Measurements from ENCODE around the gene SFSWAP.

DNA sequence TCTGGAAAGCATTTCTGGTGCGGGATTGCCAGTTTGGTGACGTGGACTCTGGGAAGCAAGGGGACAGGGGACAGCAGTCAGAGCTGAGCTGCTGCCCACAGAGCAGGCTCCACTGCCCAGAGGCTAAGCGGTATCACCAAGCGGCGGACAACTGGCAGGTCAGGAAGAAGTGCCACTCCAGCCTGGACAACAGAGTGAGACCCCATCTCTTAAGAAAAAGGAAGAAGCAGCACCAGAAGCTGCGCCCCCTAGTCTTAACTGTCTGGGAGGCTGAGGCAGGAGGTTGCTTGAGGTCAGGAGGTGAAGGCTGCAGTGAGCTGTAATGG is 85.5 kb downstream of the SFSWAP start:
- TF ChIP-seq, protein P1, sequence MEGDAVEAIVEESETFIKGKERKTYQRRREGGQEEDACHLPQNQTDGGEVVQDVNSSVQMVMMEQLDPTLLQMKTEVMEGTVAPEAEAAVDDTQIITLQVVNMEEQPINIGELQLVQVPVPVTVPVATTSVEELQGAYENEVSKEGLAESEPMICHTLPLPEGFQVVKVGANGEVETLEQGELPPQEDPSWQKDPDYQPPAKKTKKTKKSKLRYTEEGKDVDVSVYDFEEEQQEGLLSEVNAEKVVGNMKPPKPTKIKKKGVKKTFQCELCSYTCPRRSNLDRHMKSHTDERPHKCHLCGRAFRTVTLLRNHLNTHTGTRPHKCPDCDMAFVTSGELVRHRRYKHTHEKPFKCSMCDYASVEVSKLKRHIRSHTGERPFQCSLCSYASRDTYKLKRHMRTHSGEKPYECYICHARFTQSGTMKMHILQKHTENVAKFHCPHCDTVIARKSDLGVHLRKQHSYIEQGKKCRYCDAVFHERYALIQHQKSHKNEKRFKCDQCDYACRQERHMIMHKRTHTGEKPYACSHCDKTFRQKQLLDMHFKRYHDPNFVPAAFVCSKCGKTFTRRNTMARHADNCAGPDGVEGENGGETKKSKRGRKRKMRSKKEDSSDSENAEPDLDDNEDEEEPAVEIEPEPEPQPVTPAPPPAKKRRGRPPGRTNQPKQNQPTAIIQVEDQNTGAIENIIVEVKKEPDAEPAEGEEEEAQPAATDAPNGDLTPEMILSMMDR (IDR thresholded peaks at IDR 0.05): no peak
- no peak for TF ChIP-seq POLR2A (IDR thresholded peaks at IDR 0.05)
